AG08396 (cell line): ENCODE results near the gene CDCA3.

ENCODE experiments used
- DNase-seq: peaks from one replicate; pipeline ENCODE4 v3.0.0; 2012; ENCODE audit warnings: low spot score, mixed read lengths

The CDCA3 gene

GRCh38 chr12:6852651-6853354, 1.7 kb upstream of the CDCA3 start:
- peak; percentile 78 for DNase-seq

GRCh38 chr12:6851921-6852650, 1.0 kb upstream of the CDCA3 start, which contains the start of gene USP5:
Gene USP5 (plus strand): TSS chr12:6852150. CDS start chr12:6852180, 30 bp downstream.
- peak; percentile 97 for DNase-seq

- peak; percentile 32 for DNase-seq
These were observed 312 bp downstream of the CDCA3 start for GRCh38 chr12:6850796-6851152.

GRCh38 chr12:6849976-6850560, 1.0 kb downstream of the CDCA3 start:
- DNase-seq, result no peak

GRCh38 chr12:6849427-6849826, 1.7 kb downstream of the CDCA3 start:
- DNase-seq, result no peak

GRCh38 chr12:6847676-6848075, 3.4 kb downstream of the CDCA3 start:
- DNase-seq, result no peak

- no peak for DNase-seq
These were observed 4.7 kb downstream of the CDCA3 start for GRCh38 chr12:6846316-6846869.

- no peak for DNase-seq
These were observed 5.7 kb downstream of the CDCA3 start for GRCh38 chr12:6845395-6845794.

GRCh38 chr12:6843118-6843902, 7.8 kb downstream of the CDCA3 start:
- DNase-seq, result no peak

- no peak for DNase-seq
These were observed 9.0 kb downstream of the CDCA3 start for GRCh38 chr12:6842075-6842474.

- DNase-seq, result no peak
These were observed 10.1 kb downstream of the CDCA3 start, which contains the start of gene GNB3 for GRCh38 chr12:6840761-6841515. Gene GNB3 (plus strand): TSS chr12:6840925. CDS start chr12:6841288, 363 bp downstream.

- DNase-seq, result no peak
These were observed 10.8 kb downstream of the CDCA3 start for GRCh38 chr12:6840330-6840729.

GRCh38 chr12:6839482-6840201, 11.4 kb downstream of the CDCA3 start:
- DNase-seq, result no peak

GRCh38 chr12:6838854-6839253, 12.2 kb downstream of the CDCA3 start:
- no peak for DNase-seq

GRCh38 chr12:6837370-6838060, 13.6 kb downstream of the CDCA3 start:
- no peak for DNase-seq

- DNase-seq, result no peak
These were observed 14.2 kb downstream of the CDCA3 start for GRCh38 chr12:6836851-6837250.

- DNase-seq, result no peak
These were observed 16.2 kb downstream of the CDCA3 start for GRCh38 chr12:6834873-6835272.

- no peak for DNase-seq
These were observed 16.8 kb downstream of the CDCA3 start for GRCh38 chr12:6834254-6834653.

- peak; percentile 69 for DNase-seq
These were observed 17.7 kb downstream of the CDCA3 start for GRCh38 chr12:6833189-6833890.
